Subcutaneous adipose tissue (tissue), 4 donors: ENCODE results near the gene SPACA4. TPM values are rescaled to one million over a fixed set of nuclear protein-coding genes. Genes with fewer than 3 reads are reported as not detected.

ENCODE experiments used
- total RNA-seq, 4 donors: library from RNA; depleted of rRNA; stranded (reverse); fragments of >200 nt; gene quantifications; one replicate each; pipeline ENCODE4 v1.1.0, GENCODE V29; 2016
- TF ChIP-seq, protein P1 (sequence below): fragments of 450-650 bp; IDR thresholded peaks from one replicate; pipeline ENCODE4 v1.5.1; 2016; ENCODE audit warnings: low read depth, mild to moderate bottlenecking, control low read depth, antibody characterized with exemption, moderate library complexity

The SPACA4 gene
- total RNA-seq, 4 donors from 2014 or later, result not detected

DNA sequence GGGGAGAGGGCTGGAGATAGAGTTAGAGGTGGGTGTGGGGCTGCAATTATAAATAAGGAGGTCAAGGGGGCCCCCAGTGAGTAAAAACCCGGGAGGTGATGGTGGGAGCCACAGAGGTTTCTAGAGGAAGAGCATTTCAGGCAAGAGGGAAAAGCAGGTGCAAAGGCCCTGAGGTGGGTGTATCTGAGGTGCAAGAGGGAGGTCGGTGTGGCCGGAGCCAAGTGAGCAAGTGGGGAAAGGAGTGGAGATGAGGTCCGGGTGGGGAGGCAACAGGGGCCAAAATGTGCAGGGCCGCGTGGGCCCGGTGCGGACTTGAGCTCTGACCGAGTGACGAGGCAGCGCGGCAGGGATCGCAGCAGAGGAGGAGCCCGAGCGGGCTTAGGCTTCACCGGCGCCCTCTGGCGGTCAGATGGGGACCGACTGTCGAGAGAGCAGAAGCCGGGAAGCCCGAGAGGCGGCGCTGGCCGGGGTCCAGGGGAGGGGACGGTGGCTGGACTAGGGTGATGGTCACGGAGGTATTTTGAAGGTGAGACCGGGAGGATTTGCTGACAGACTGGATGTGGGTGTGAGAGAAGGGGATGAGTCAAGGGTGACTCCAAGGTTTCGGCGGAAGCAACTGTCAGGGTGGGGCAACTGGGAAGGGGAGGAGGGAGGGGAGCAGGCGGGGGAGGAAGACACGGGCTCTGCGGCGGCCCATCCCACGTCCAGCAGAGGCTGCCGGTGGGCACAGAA, 17.7 kb upstream of the SPACA4 start:
- TF ChIP-seq, protein P1, sequence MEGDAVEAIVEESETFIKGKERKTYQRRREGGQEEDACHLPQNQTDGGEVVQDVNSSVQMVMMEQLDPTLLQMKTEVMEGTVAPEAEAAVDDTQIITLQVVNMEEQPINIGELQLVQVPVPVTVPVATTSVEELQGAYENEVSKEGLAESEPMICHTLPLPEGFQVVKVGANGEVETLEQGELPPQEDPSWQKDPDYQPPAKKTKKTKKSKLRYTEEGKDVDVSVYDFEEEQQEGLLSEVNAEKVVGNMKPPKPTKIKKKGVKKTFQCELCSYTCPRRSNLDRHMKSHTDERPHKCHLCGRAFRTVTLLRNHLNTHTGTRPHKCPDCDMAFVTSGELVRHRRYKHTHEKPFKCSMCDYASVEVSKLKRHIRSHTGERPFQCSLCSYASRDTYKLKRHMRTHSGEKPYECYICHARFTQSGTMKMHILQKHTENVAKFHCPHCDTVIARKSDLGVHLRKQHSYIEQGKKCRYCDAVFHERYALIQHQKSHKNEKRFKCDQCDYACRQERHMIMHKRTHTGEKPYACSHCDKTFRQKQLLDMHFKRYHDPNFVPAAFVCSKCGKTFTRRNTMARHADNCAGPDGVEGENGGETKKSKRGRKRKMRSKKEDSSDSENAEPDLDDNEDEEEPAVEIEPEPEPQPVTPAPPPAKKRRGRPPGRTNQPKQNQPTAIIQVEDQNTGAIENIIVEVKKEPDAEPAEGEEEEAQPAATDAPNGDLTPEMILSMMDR, result no peak

DNA sequence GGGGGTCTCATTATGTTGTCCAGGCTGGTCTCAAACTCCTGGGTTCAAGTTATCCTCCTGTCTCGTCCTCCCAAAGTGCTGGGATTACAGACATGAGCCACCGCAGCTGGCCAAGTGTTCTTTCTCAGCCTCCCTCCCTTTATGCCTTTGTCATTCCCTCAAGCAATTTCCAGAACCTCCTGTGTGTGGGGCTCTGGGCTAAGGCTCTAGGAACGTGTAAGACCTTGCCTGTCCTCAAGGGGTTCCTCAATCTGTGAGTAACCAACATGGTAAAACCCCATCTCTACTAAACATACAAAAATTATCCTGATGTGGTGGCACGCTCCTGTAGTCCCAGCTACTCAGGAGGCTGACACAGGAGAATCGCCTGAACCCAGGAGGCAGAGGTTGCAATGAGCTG, 15.5 kb upstream of the SPACA4 start:
- TF ChIP-seq, protein P1, result no peak

DNA sequence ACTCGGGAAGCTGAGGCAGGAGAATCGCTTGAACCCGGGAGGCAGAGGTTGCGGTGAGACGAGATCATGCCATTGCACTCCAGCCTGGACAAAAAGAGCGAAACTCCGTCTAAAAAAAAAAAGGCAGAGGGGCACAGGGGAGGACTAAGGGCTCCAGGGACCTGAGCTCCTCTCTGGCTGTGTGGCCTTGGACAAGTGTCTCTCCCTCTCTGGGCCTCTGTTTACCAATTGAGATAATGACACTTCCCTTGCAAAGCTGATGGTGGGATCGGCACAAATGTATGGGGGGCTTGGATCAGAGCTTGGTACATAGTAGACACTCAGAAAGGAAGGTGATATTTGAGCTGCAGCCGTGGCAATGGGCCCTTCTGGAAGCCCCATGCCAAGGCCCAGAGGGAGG, 11.4 kb upstream of the SPACA4 start:
- TF ChIP-seq, protein P1, result no peak

DNA sequence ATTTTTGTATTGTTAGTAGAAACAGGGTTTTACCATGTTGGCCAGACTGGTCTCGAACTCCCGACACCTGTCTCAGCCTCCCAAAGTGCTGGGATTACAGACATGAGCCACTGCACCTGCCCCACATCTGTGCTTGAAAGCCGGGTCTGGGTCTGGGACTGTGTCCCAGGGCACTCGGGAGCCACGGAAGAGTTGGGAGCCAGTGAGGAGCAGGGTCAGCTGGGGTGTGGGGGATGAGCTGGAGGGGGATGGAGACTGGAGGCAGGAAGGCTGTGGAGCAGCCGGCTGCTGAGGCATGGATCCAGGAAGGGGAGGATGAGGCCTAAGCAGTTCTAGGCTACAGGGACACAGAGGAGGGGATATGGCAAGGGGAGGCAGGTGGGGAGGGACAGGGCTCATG, 10.7 kb upstream of the SPACA4 start:
- TF ChIP-seq, protein P1, result no peak

DNA sequence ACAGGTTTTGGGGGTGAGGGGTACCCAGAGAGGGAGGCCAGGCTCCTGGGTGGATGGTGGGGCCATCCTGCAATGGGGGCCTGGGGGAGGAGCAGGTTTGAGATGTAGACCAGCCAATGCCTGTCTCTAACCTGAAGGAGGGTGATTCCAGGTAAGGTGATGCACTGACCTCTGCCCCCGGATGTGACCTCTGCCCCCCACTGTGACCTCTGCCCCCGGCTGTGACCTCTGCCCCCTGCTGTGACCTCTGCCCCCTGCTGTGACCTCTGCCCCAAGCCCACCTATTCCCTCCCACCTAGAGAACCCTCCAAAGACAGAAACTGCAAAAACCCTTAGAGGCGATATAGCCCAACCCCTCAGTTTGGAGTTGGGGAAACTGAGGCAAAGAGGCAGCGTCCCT, 10.3 kb upstream of the SPACA4 start:
- TF ChIP-seq, protein P1, result no peak

DNA sequence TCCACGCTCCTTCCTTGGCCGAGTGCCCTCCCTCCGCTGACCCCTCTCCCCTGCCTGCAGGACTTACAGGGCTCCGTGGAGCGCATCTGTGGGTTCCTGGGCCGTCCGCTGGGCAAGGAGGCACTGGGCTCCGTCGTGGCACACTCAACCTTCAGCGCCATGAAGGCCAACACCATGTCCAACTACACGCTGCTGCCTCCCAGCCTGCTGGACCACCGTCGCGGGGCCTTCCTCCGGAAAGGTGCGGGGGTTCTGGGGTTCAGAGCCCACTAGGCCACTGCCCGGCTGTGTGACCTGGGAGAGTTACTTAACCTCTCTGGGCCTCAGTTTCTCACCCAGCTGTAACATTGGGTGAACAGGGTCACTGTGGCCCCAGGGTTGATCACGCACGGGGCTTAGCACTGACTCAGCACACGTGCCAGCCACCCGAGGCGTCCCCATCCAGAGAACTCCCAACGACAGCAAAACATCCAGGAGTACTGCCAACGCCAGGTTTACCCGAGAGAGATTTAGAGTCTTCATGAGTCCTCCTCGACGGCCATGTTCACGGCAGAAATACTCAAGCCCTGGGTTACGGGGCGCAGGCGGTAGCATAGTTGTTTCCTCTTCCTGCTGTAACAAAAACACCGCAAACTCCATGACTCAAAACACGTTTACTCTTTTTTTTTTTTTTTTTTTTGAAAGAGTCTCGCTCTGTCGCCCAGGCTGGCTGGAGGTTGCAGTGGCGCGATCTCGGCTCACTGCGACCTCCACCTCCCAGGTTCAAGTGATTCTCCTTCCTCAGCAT, 9.7 kb upstream of the SPACA4 start:
- TF ChIP-seq, protein P1, result no peak

DNA sequence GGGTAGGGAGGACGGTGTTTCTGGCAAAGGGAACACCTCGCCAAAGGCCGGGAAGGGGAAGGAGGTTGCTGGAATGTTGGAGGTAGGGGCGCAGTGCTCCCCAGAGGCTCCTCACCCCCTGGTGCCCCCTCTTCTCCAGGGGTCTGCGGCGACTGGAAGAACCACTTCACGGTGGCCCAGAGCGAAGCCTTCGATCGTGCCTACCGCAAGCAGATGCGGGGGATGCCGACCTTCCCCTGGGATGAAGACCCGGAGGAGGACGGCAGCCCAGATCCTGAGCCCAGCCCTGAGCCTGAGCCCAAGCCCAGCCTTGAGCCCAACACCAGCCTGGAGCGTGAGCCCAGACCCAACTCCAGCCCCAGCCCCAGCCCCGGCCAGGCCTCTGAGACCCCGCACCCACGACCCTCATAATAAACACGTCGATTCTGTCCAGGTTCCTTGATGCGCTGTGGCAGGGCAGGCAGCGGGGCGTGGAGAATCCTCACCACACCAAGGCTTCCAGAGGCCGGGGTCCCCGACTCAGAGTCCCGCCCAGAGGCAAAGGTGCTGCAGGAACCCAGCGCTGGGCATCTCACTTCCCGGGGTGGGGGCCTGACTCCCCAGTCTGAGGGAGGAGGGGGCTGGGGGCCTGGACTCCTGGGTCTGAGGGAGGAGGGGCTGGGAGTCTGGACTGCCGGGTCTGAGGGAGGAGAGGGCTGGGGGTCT, 7.4 kb upstream of the SPACA4 start:
- TF ChIP-seq, protein P1, result no peak
